ENCODE results near the gene CFAP46. TPM values are rescaled to one million over a fixed set of nuclear protein-coding genes. Genes with fewer than 3 reads are reported as not detected.

Gene CFAP46
- total RNA-seq, 1 experiment from 2014 or later, result 0.21 TPM

DNA sequence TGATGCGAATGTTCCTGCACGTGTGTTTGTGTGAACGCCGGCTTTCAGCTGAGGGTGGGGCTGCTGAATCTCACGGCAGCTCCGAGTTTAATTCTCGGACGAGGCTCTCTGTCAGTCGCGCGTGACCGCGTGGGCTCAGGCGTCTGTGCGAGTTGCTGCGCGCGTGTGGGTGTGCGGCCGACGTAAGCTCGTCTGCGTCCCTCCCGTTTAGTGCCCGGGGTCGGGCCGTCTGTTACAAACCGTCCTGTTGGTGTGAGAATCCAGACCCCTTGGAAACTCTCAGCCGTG is 41.6 kb upstream of the CFAP46 start:
- H3K4me1 ChIP-seq (replicated peaks), result peaks cover 11% of the 10 kb centered on the region

DNA sequence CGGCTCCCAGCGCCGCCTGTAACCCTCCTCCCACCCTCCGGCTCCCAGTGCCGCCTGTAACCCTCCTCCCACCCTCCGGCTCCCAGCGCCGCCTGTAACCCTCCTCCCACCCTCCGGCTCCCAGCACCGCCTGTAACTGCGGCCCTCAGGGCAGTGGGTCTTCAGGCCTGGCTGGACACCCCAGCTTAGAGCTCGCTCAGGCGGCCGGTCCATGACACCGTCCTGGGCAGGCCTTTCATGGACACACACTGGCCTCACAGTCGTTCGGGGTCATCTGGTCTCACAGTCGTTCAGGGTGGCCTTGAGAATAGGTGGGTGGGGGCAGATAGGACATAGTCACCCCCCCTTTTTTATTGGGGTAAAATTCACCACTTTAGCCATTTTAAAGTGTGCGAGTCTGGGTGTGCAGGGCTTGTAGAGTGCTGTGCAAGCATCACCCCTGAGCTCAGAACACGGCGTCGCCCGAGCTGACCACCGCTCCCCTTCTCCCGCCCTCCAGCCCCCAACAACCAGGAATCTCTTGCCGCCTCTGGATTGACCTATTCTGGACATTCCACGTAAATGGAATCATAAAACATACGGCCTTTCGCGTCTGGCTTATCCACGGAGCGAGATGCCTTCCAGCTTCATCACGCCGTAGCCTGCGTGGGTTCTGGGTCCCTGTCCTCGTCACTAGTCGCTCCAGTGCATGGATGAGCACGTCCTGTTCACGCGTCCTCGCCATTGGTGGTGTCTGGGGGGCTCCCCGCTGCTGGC is 41.1 kb upstream of the CFAP46 start:
- Histone ChIP-seq H3K36me3 (no peaks in the 10 kb centered on the region), H3K4me3 (no peak overlapping the region), H3K4me1 (replicated peaks) (peaks cover 11% of the 10 kb centered on the region), H3K9me3 (replicated peaks) (no peaks in the 10 kb centered on the region), H3K27me3 (replicated peaks) (no peaks in the 10 kb centered on the region), H3K27ac (no peak overlapping the region)
- DNase-seq (ENCODE audit: low read depth in 1 of 2, low spot score in 2 of 2), result no peak

More for the DNA sequence above, 41.6 kb upstream of the CFAP46 start:
- no peaks in the 10 kb centered on the region for H3K36me3 ChIP-seq
- no peak overlapping the region for H3K27ac ChIP-seq
- no peak for DNase-seq (ENCODE audit: low read depth in 1 of 2, low spot score in 2 of 2)
- no peaks in the 10 kb centered on the region for H3K27me3 ChIP-seq (replicated peaks)
- no peaks in the 10 kb centered on the region for H3K9me3 ChIP-seq (replicated peaks)
- no peak overlapping the region for H3K4me3 ChIP-seq

DNA sequence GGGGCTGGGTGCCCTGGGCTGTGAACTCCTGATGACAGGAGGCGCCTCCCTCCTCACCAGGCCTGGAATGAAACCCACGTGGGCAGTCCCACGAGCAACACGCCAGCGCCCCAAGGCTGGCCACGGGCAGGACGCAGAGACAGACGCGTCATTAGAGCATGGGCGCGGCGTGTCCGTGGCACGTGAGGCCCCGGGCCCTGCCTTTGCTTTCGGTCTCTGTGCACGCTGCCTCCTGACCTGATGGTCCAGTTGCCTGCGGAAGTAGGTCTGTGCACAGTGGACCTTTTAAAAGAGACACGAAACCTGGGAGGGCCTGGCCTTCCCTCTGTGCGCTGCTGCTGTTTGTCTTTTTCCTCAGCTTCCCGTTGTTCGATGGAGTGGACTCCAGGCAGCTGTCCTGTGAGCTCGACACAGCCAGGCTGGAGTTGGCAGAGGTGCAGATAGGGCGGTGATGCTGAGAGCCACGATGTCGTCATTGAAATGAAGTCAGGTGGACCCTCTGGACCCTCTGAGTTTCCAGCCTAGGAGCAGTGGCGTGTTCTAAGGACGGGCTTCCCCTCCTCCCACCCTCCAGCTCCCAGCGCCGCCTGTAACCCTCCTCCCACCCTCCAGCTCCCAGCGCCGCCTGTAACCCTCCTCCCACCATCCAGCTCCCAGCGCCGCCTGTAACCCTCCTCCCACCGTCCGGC is 40.1 kb upstream of the CFAP46 start:
- Histone ChIP-seq H3K4me3 (no peak overlapping the region), H3K27ac (no peak overlapping the region), H3K27me3 (replicated peaks) (no peaks in the 10 kb centered on the region), H3K4me1 (replicated peaks) (peaks cover 3% of the 10 kb centered on the region), H3K9me3 (replicated peaks) (no peaks in the 10 kb centered on the region), H3K36me3 (no peaks in the 10 kb centered on the region)
- DNase-seq (ENCODE audit: low read depth in 1 of 2, low spot score in 2 of 2), result no peak

DNA sequence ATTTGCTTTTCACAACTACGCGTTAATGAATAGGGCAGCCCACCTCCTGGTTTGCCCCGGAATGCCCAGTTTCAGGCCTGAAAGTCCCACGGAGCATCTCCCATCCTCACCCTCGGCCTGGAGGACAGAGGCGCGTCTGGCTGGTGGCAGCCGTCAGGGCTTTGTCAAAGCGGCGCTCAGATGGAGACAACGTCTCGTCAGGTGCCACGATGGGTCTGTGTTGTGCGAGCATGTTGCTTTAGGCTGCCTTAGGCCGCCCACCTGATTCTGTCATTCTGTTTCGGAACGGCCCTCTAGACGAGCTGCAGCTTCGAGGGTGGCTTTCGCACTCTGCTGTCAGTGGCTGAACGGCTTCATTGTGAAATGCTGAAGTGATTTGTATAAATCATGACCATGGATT is 39.4 kb upstream of the CFAP46 start:
- no peak overlapping the region for H3K4me3 ChIP-seq
- DNase-seq (ENCODE audit: low read depth in 1 of 2, low spot score in 2 of 2), result no peak
- H3K36me3 ChIP-seq, result no peaks in the 10 kb centered on the region
- no peaks in the 10 kb centered on the region for H3K9me3 ChIP-seq (replicated peaks)
- H3K27me3 ChIP-seq (replicated peaks), result no peaks in the 10 kb centered on the region
- H3K27ac ChIP-seq, result no peak overlapping the region
- H3K4me1 ChIP-seq (replicated peaks), result no peaks in the 10 kb centered on the region

DNA sequence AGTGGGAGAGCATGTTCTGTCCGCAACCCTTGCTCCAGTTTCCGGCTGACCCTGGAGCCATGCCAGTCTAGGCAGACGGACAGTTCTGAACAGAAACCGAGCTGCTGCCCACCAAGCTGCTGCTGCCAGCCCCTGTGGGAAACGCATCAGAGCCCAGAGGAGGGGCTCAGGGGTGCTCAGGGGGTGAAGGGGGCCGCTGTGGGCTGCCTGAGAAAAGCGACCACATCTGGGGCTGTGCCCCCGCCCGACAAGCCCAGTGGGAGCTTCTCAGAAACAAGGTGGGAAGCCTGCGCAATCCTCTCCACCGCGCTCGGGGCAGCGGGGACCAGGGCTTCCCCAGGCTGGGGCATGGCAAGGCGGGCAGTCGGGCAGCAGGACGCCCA is 38.8 kb upstream of the CFAP46 start:
- no peak overlapping the region for H3K27ac ChIP-seq
- no peak for DNase-seq (ENCODE audit: low read depth in 1 of 2, low spot score in 2 of 2)
- H3K4me1 ChIP-seq (replicated peaks), result no peaks in the 10 kb centered on the region
- no peaks in the 10 kb centered on the region for H3K27me3 ChIP-seq (replicated peaks)
- H3K4me3 ChIP-seq, result no peak overlapping the region
- H3K36me3 ChIP-seq, result no peaks in the 10 kb centered on the region
- H3K9me3 ChIP-seq (replicated peaks), result no peaks in the 10 kb centered on the region

DNA sequence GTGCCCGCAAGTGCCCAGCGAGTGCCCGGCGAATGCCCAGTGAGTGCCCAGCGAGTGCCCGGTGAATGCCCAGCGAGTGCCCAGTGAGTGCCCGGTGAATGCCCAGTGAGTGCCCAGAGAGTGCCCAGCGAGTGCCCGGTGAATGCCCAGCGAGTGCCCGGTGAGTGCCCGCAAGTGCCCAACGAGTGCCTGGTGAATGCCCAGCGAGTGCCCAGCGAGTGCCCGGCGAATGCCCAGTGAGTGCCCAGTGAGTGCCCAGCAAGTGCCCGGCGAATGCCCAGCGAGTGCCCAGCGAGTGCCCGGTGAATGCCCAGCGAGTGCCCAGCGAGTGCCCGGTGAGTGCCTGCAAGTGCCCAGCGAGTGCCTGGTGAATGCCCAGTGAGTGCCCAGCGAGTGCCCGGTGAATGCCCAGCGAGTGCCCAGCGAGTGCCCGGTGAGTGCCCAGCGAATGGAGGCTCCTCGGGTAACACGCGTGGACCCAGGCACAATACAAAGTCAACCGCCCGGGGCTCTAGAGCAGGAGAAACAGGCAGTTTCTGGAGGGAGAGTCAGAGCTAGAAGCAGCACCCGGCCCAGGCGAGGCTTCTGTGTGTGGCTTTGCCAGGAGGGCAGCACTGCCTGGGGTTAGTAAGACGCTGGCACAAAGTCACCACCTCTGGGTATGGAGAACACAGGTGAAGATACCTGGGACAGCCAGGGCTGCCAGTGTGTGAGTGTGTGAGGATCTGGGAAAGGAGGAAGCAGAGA is 38.2 kb upstream of the CFAP46 start:
- DNase-seq (ENCODE audit: low read depth in 1 of 2, low spot score in 2 of 2), result no peak
- no peaks in the 10 kb centered on the region for H3K36me3 ChIP-seq
- no peaks in the 10 kb centered on the region for H3K4me1 ChIP-seq (replicated peaks)
- no peaks in the 10 kb centered on the region for H3K9me3 ChIP-seq (replicated peaks)
- no peak overlapping the region for H3K4me3 ChIP-seq
- H3K27me3 ChIP-seq (replicated peaks), result no peaks in the 10 kb centered on the region
- no peak overlapping the region for H3K27ac ChIP-seq

DNA sequence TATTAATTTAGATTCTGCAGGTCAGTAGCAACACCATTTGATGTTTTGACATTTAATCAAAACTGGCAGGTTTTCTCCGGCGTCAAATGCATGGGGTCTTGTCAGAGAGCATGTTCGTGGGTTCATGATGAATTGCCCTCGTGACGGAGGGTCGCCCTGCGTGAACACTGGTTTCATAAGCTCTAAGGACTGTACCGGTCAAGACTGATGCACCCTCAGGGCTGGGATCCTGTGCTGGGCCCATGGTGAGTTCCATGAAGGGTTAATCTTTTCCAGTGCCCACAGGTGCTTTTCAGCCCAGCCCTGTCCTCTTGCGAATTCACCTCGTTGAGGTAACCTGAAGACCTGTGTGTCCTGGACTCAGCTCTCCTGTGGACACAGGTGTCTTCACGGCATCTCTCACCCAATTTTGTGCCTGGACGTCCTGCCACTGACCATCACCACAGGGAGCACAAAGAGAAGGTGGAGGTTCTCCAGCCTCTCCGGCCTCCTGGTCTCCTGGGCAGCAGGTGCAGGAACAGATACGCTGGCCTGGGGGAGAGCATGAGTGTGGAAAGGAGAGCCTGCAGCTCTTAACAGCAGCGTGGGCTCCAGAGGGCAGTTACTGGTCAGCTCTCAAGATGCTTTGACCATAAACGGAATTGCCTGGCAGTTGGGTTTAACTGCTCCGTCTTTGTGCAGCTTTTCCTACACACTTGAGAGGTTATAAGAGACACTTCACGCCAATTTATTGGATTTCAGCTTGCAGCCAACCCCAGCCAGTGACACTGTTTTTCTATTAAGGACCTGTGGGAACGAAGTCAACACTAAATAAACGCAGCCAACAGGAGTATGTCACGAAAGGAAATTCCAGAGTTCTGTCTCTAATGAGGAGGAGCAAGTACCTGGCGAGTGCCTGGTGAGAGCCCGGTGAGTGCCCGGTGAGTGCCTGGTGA is 37.4 kb upstream of the CFAP46 start:
- Histone ChIP-seq H3K9me3 (replicated peaks) (no peaks in the 10 kb centered on the region), H3K4me1 (replicated peaks) (no peaks in the 10 kb centered on the region), H3K4me3 (no peak overlapping the region), H3K36me3 (no peaks in the 10 kb centered on the region), H3K27ac (no peak overlapping the region), H3K27me3 (replicated peaks) (no peaks in the 10 kb centered on the region)
- no peak for DNase-seq (ENCODE audit: low read depth in 1 of 2, low spot score in 2 of 2)

DNA sequence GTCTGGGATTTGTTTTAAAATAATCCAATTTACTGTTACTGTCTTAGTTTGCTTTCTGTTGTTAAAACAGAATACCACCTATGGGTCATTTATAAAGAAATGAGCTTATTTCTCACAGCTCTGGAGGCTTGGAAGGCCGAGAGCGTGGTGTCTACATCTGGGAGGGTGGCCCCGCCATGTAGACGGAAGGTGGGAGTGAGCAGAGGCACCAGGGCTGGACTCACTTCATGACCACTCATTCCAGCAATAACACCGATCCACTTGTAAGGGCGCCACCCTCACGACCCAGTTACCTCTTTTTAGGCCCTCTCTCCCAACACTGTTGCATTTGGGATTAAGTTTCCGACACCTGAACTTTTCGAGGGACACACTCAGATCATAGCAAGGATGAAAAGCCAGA is 36.2 kb upstream of the CFAP46 start:
- DNase-seq (ENCODE audit: low read depth in 1 of 2, low spot score in 2 of 2), result no peak
- Histone ChIP-seq H3K27ac (no peak overlapping the region), H3K9me3 (replicated peaks) (no peaks in the 10 kb centered on the region)

DNA sequence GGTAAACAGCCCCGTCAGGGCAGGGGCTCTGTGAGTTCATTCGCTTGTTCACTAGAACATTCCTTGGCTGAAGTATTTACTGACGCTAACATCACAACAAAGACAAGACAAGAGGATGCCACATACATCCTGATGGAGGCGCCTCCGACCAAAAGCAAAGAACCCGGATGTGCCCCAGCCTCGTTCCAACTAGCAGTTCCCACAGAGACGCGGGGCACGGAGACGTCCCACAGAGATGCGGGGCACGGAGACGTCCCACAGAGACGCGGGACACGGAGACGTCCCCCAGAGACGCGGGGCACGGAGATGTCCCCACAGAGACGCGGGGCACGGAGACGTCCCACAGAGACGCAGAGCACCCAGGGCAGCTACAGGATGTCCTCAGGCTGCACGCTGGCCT is 35.4 kb upstream of the CFAP46 start:
- Histone ChIP-seq H3K27ac (no peak overlapping the region), H3K27me3 (replicated peaks) (peaks cover 12% of the 10 kb centered on the region), H3K9me3 (replicated peaks) (no peaks in the 10 kb centered on the region), H3K4me3 (no peak overlapping the region), H3K36me3 (no peaks in the 10 kb centered on the region), H3K4me1 (replicated peaks) (no peaks in the 10 kb centered on the region)
- no peak for DNase-seq (ENCODE audit: low read depth in 1 of 2, low spot score in 2 of 2)

More for the DNA sequence above, 36.2 kb upstream of the CFAP46 start:
- Histone ChIP-seq H3K36me3 (no peaks in the 10 kb centered on the region), H3K4me3 (no peak overlapping the region), H3K27me3 (replicated peaks) (peaks cover 4% of the 10 kb centered on the region; the same call in 1 of the 2 replicates), H3K4me1 (replicated peaks) (no peaks in the 10 kb centered on the region)

DNA sequence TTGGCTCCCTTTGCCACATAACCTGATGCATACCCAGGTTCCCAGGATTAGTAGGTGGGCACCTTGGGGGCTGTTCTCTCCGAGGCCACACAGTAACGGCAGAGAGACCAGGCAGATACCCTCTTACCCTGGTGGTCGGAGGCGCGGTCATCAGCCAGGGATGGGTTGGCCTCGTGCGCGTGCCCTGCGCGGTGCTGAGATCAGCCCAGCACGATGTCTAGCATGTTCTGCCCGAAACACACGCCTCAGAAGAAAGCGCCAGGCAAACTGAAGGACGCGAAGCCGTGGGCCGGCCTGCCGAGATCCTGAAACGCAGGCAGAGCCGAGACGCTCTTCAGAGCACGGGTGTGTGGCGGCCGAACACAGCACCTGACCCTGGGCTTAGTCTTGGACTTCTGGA is 34.7 kb upstream of the CFAP46 start:
- Histone ChIP-seq H3K27me3 (replicated peaks) (peaks cover 19% of the 10 kb centered on the region), H3K36me3 (no peaks in the 10 kb centered on the region), H3K9me3 (replicated peaks) (no peaks in the 10 kb centered on the region), H3K27ac (no peak overlapping the region), H3K4me1 (replicated peaks) (no peaks in the 10 kb centered on the region), H3K4me3 (no peak overlapping the region)
- no peak for DNase-seq (ENCODE audit: low read depth in 1 of 2, low spot score in 2 of 2)

DNA sequence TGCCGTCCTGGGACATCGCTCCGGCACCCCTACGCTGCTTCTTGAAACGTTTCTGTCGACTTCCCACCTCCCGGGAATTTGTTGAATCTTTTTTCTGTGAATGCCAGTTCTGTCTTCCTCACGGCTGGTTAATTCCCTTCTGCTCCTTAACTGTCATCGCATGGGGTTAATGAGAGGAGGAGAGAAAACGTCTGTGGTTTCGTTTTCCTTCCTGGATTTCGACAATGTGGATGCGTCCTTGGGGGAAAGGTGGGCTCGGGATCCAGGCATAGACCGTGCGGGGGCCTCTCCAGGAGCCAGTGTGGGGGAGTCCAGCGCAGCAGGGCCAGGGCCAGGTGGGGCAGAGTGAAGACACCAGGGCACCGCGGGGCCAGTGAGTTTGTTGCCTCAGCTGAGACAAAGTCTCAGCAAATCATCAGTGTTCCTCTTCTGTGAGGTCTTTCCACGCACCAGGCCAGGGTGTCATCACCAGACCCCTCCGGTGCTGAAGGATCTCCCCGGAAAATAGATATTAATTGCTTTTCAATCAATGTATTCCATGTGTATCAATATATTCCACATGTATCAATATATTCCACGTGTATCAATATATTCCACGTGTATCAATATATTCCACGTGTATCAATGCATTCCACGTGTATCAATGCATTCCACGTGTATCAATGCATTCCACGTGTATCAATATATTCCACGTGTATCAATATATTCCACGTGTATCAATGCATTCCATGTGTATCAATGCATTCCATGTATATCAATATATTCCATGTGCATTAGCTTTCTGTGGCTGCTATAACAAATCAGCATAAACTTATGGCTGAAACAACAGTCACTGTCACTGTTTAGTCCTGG is 33.7 kb upstream of the CFAP46 start:
- DNase-seq (ENCODE audit: low read depth in 1 of 2, low spot score in 2 of 2), result no peak
- Histone ChIP-seq H3K27me3 (replicated peaks) (peaks cover 29% of the 10 kb centered on the region), H3K9me3 (replicated peaks) (no peaks in the 10 kb centered on the region), H3K36me3 (no peaks in the 10 kb centered on the region), H3K4me1 (replicated peaks) (no peaks in the 10 kb centered on the region), H3K4me3 (no peak overlapping the region), H3K27ac (no peak overlapping the region)

DNA sequence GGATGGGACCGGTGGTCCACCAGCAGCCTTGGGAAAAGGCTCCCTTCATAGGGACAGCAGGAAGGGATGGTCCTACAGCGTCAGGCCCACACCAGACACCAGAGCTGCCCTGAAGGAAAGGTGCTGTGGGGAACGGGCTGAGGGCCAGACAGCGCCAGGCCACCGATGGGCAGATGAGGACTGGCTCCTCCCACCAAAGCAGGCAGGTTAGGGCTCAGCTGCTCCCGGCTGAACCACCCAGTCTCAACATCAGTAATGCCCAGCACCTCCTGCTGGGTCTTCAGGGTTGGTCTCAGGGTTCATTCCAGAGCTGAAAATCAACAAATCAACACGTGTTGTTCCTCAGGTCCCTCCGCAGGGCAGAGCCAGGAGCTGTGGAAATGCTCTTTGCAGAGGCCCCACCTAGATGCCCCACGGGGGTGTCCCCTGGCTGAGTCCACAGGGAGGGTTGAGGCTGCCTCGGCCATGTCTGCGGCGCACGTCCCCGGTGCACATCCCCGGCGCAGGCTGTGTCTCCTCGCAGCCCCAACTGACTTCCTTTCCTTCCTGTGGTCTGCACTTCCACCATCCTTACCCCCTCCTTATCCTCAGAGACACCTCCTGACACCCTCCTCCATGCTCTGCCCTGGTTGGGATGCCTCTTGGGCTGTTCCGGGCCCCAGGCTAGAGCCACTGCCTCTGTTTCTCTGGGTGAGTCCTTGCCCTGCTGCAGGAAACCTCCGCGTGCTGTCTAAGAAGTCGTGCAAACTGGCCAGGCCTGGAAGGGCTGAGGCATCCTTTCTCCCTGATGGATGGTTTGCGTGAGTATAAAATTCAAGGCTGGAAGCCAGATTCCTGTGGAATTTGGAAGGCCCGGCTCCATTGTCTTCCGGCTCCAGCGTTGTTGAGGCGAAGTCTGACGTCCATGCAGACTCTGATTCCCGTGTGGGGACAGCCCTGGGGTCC is 32.8 kb upstream of the CFAP46 start:
- peaks cover 38% of the 10 kb centered on the region for H3K27me3 ChIP-seq (replicated peaks)
- no peak for DNase-seq (ENCODE audit: low read depth in 1 of 2, low spot score in 2 of 2)
- no peaks in the 10 kb centered on the region for H3K4me1 ChIP-seq (replicated peaks)
- no peak overlapping the region for H3K27ac ChIP-seq
- no peaks in the 10 kb centered on the region for H3K36me3 ChIP-seq
- no peak overlapping the region for H3K4me3 ChIP-seq
- H3K9me3 ChIP-seq (replicated peaks), result no peaks in the 10 kb centered on the region
